KG1 (cell line): ENCODE data around the gene RBP3.
A peak's percentile ranks its signal among the peaks of the same experiment; 100 is the strongest.
"Not testable (repeated sequence)": the region's sequence is repeated elsewhere in the genome, so short reads cannot be mapped to it uniquely, and the experiment has no call there.

ENCODE experiments used
- DNase-seq: peaks from one replicate; lab custom pipeline; 2025; lab: John Stamatoyannopoulos, UW

Gene RBP3

GRCh38 chr10:47374611-47375536, 26.7 kb downstream of the RBP3 start:
- DNase-seq, result no peak

- DNase-seq, result no peak
Measured at GRCh38 chr10:47376522-47377220, 28.5 kb downstream of the RBP3 start.

GRCh38 chr10:47378183-47378510, 30.0 kb downstream of the RBP3 start:
- no peak for DNase-seq

GRCh38 chr10:47378606-47379444, 30.7 kb downstream of the RBP3 start:
- DNase-seq, result no peak

GRCh38 chr10:47379445-47379785, 31.3 kb downstream of the RBP3 start:
- no peak for DNase-seq

DNA sequence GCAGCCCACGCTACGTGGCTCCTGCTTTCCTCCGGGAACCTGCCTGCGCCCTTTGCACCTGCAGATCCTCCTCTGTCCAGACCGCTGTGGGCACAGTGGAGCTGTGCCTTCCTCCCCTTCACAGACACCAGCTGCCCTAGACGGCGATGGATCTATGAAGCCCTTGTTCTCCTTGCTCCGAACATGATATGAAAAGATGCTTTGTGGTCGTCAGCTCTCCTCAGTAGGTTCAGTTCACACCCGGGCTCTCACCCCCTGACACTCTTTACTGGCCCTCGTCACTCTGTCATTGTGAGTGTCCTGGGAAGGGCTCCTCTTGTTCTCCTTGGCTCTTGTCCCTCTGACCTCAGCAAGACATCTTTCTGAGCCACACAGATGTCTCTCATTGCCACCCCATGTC, 31.7 kb downstream of the RBP3 start:
- no peak for DNase-seq

GRCh38 chr10:47380341-47381102, 32.4 kb downstream of the RBP3 start:
- no peak for DNase-seq

DNA sequence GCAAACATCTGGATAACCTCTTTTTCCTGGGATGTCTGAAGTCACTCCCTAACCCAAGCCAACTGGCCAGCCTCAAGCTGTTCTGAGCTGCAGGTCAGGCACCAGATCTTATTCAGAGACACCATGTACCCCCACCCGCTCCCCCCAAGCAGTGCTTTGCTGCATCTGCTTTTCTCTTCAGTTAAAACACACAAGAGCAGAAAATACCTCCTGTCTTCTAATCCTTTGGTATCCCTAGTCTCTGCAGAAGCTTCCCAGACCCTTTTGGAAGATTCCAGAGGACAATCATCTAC, 32.9 kb downstream of the RBP3 start:
- no peak for DNase-seq

- no peak for DNase-seq
Measured at GRCh38 chr10:47381427-47382379, 33.5 kb downstream of the RBP3 start.

- DNase-seq, result no peak
Measured at GRCh38 chr10:47383261-47384147, 35.3 kb downstream of the RBP3 start.

GRCh38 chr10:47384148-47384921, 36.2 kb downstream of the RBP3 start, which contains the start of gene ZNF488:
Gene ZNF488 (minus strand): TSS chr10:47384293. CDS start chr10:47368829, 15,464 bp downstream.
- DNase-seq, result peak; percentile 48

DNA sequence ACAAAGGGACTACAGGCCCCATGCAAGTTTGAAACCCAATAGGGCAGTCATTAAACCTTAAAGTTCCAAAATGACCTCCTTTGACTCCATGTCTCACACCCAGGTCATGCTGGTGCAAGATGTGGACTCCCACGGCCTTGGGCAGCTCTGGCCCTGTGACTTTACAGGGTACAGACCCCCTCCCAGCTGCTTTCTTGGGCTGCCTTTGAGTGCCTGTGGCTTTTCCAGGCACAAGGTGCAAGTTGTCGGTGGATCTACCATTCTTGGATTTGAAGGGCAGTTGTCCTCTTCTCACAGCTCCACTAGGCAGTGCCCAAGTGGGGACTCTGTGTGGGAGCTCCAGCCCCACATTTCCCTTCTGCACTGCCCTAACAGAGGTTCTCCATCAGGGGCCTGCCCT, 37.9 kb downstream of the RBP3 start:
- not testable (repeated sequence) for DNase-seq

- DNase-seq, result no peak
Measured at GRCh38 chr10:47388879-47389278, 40.7 kb downstream of the RBP3 start.

- DNase-seq, result no peak
Measured at GRCh38 chr10:47389619-47390018, 41.5 kb downstream of the RBP3 start.

- no peak for DNase-seq
Measured at GRCh38 chr10:47396311-47396717, 48.2 kb downstream of the RBP3 start.

DNA sequence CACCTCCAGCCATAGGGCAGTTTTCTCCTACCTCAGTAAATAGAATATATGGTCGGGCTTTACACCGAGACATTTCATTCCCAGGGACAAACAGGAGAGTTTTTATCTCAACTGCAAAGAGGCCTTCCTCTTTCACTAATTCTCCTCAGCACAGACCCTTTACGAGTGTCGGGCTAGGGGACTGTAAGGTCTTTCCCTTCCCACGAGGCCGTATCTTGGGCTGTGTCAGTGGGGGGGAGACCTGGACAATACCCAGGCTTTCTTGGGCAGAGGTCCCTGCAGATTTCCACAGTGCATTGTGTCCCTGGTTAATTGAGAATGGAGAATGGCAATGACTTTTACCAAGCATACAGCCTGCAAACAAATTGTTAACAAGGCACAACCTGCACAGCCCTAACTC, 49.1 kb downstream of the RBP3 start:
- DNase-seq, result no peak

DNA sequence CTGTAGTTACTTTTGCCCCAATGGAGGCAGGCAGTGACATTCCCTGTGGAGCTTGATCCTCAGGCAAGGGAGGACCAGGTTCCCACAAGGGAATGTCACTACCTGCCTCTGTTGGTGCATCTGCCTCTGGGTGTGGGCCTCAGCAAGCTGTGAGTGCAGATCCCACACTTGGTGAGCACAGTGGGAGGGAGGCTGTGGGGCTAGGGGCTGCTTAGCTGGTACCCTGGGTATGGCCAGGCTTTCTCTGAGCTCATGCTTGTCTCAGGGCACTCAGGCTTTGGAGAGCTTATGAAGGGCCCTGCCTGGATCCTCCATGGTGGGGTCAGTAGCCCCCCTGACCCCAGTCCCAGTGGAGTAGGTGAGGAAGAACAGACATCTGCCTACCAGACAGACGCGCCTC, 52.1 kb downstream of the RBP3 start:
- DNase-seq, result no peak

- DNase-seq, result no peak
Measured at GRCh38 chr10:47400786-47401185, 52.6 kb downstream of the RBP3 start.

- no peak for DNase-seq
Measured at GRCh38 chr10:47401210-47401609, 53.0 kb downstream of the RBP3 start.
